Nephron progenitor cell (in vitro differentiated cells): Measurements from ENCODE around the gene KRTAP5-8.
A peak's percentile ranks its signal among the peaks of the same experiment; 100 is the strongest.

Source experiments
- DNase-seq: peaks from one replicate; pipeline ENCODE4 v3.0.0; 2021
- H3K27ac Mint-ChIP-seq: 2 replicates; pipeline ENCODE4 v1.8.0; 2021; ENCODE audit warnings: mild to moderate bottlenecking, moderate library complexity, mixed read lengths
- H3K27me3 Mint-ChIP-seq: 2 replicates; pipeline ENCODE4 v1.8.0; 2021; ENCODE audit warnings: mild to moderate bottlenecking, low read depth, mixed read lengths; ENCODE audit not compliant: poor library complexity
- H3K36me3 Mint-ChIP-seq: 2 replicates; pipeline ENCODE4 v1.8.0; 2021; ENCODE audit warnings: low read depth, mixed read lengths
- H3K4me1 Mint-ChIP-seq: 2 replicates; pipeline ENCODE4 v1.8.0; 2021; ENCODE audit warnings: mixed read lengths
- H3K4me3 Mint-ChIP-seq: 2 replicates; pipeline ENCODE4 v1.8.0; 2021; ENCODE audit warnings: mild to moderate bottlenecking, moderate library complexity, mixed read lengths
- H3K9me3 Mint-ChIP-seq: 2 replicates; pipeline ENCODE4 v1.8.0; 2021; ENCODE audit warnings: mild to moderate bottlenecking, moderate library complexity, mixed read lengths
- TF ChIP-seq, protein P1 (sequence below): fragments of 200-600 bp; sonication (generic); IDR thresholded peaks from 2 replicates; pipeline ENCODE4 v1.5.0; 2021; ENCODE audit warnings: antibody characterized with exemption

Gene KRTAP5-8

GRCh38 chr11:71491531-71491930 is 46.3 kb upstream of the KRTAP5-8 start:
- Mint-ChIP-seq H3K9me3 (peaks cover 1% of the 10 kb centered on the region), H3K4me1 (peaks cover 40% of the 10 kb centered on the region), H3K36me3 (peaks cover 52% of the 10 kb centered on the region), H3K27ac (no peak overlapping the region), H3K27me3 (peaks cover 2% of the 10 kb centered on the region), H3K4me3 (no peak overlapping the region)
- no peak for DNase-seq
- TF ChIP-seq, protein P1, sequence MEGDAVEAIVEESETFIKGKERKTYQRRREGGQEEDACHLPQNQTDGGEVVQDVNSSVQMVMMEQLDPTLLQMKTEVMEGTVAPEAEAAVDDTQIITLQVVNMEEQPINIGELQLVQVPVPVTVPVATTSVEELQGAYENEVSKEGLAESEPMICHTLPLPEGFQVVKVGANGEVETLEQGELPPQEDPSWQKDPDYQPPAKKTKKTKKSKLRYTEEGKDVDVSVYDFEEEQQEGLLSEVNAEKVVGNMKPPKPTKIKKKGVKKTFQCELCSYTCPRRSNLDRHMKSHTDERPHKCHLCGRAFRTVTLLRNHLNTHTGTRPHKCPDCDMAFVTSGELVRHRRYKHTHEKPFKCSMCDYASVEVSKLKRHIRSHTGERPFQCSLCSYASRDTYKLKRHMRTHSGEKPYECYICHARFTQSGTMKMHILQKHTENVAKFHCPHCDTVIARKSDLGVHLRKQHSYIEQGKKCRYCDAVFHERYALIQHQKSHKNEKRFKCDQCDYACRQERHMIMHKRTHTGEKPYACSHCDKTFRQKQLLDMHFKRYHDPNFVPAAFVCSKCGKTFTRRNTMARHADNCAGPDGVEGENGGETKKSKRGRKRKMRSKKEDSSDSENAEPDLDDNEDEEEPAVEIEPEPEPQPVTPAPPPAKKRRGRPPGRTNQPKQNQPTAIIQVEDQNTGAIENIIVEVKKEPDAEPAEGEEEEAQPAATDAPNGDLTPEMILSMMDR, result no peak

- peaks cover 5% of the 10 kb centered on the region for H3K9me3 Mint-ChIP-seq
- H3K27ac Mint-ChIP-seq, result no peak overlapping the region
- peaks cover 52% of the 10 kb centered on the region for H3K36me3 Mint-ChIP-seq
- TF ChIP-seq, protein P1, result no peak
- H3K27me3 Mint-ChIP-seq, result peaks cover 2% of the 10 kb centered on the region
- DNase-seq, result no peak
- peaks cover 43% of the 10 kb centered on the region for H3K4me1 Mint-ChIP-seq
- H3K4me3 Mint-ChIP-seq, result no peak overlapping the region
Measured at GRCh38 chr11:71491940-71492339, 45.9 kb upstream of the KRTAP5-8 start.

GRCh38 chr11:71495286-71496230 is 42.3 kb upstream of the KRTAP5-8 start:
- peaks cover 13% of the 10 kb centered on the region for H3K4me1 Mint-ChIP-seq
- peaks cover 70% of the 10 kb centered on the region for H3K36me3 Mint-ChIP-seq
- no peak overlapping the region for H3K4me3 Mint-ChIP-seq
- DNase-seq, result no peak
- H3K27ac Mint-ChIP-seq, result peak overlapping the region; percentile 76
- TF ChIP-seq, protein P1, result no peak
- H3K9me3 Mint-ChIP-seq, result peaks cover 5% of the 10 kb centered on the region
- H3K27me3 Mint-ChIP-seq, result peaks cover 2% of the 10 kb centered on the region

- H3K27me3 Mint-ChIP-seq, result no peaks in the 10 kb centered on the region
- no peak for DNase-seq
- peaks cover 68% of the 10 kb centered on the region for H3K36me3 Mint-ChIP-seq
- peaks cover 5% of the 10 kb centered on the region for H3K9me3 Mint-ChIP-seq
- TF ChIP-seq, protein P1, result no peak
- H3K4me1 Mint-ChIP-seq, result peaks cover 13% of the 10 kb centered on the region
- no peak overlapping the region for H3K4me3 Mint-ChIP-seq
- peak overlapping the region; percentile 75 for H3K27ac Mint-ChIP-seq
Measured at GRCh38 chr11:71496421-71496820, 41.4 kb upstream of the KRTAP5-8 start.

DNA sequence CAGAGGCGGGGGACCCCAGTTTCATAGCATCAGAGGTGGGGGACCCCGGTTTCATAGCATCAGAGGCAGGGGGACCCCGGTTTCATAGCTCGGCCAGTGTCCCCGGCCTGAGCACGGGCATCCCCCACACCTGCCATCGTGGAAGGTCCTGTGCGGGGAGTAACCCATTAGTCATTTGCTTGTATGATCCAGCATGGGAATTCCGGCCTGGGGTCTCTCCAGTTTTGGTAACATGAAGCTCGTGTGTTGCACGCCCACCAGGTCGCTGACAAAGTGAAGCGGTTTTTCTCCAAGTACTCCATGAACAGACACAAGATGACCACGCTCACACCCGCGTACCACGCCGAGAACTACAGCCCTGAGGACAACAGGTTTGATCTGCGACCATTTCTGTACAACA is 39.7 kb upstream of the KRTAP5-8 start:
- Mint-ChIP-seq H3K27me3 (no peaks in the 10 kb centered on the region), H3K9me3 (peaks cover 5% of the 10 kb centered on the region), H3K4me3 (no peak overlapping the region), H3K4me1 (peaks cover 13% of the 10 kb centered on the region), H3K36me3 (peaks cover 57% of the 10 kb centered on the region), H3K27ac (no peak overlapping the region)
- TF ChIP-seq, protein P1, result no peak
- no peak for DNase-seq

GRCh38 chr11:71499125-71499524 is 38.7 kb upstream of the KRTAP5-8 start:
- no peaks in the 10 kb centered on the region for H3K27me3 Mint-ChIP-seq
- TF ChIP-seq, protein P1, result no peak
- H3K4me3 Mint-ChIP-seq, result no peak overlapping the region
- H3K4me1 Mint-ChIP-seq, result peaks cover 13% of the 10 kb centered on the region
- H3K36me3 Mint-ChIP-seq, result peaks cover 54% of the 10 kb centered on the region
- peak overlapping the region; percentile 57 for H3K27ac Mint-ChIP-seq
- peaks cover 5% of the 10 kb centered on the region for H3K9me3 Mint-ChIP-seq
- no peak for DNase-seq
